Activated CD4-positive, alpha-beta T cell treated with anti-CD3 and anti-CD28 coated beads for 48 hours (primary cell): ENCODE results near the gene SULT1A2.
"Not testable (repeated sequence)": the region's sequence is repeated elsewhere in the genome, so short reads cannot be mapped to it uniquely, and the experiment has no call there.

ENCODE experiments used
- DNase-seq: peaks from one replicate; pipeline ENCODE4 v3.0.0-alpha.2; 2020

Gene SULT1A2

DNA sequence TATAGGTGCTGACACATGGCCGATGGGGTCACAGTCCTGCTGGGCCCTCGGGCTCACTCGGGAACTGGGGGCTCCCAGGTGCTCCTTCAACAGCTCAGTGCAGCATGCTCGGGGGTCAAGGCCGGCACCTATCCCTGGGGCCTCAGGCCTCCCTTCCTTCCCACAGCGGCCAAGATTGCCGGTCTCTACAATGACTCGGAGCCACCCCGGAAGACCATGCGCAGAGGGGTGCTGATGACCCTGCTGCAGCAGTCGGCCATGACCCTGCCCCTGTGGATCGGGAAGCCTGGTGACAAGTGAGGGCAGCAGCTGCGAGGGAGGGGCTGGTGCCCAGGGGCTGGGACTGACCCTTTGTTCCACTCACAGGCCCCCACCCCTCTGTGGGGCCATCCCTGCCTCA lies 6.9 kb downstream of the SULT1A2 start:
- DNase-seq = no peak

GRCh38 chr16:28589069-28589468 lies 7.8 kb downstream of the SULT1A2 start:
- DNase-seq = no peak

- DNase-seq = no peak
These were observed 9.5 kb downstream of the SULT1A2 start for GRCh38 chr16:28587386-28587785.

- no peak for DNase-seq
These were observed 10.4 kb downstream of the SULT1A2 start for GRCh38 chr16:28586466-28586865.

DNA sequence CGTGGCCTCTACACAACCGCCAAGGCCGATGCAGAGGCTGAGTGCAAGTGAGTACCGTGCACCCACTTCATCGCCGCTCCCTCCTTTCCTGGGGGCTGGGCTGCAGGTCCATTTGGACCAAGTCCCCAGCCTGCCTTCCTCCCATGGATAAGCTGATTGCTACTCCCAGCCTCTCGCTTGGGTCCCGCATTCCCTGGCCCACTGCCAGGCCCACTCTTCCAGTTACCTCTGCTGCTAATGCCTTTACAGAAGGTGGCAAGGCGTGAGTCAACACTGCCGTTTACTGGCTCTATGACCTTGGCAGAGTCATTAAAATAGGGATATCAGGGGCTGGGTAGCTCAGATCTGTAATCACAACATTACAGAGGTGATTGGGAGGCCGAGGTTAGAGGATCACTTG lies 11.2 kb downstream of the SULT1A2 start:
- DNase-seq = no peak

DNA sequence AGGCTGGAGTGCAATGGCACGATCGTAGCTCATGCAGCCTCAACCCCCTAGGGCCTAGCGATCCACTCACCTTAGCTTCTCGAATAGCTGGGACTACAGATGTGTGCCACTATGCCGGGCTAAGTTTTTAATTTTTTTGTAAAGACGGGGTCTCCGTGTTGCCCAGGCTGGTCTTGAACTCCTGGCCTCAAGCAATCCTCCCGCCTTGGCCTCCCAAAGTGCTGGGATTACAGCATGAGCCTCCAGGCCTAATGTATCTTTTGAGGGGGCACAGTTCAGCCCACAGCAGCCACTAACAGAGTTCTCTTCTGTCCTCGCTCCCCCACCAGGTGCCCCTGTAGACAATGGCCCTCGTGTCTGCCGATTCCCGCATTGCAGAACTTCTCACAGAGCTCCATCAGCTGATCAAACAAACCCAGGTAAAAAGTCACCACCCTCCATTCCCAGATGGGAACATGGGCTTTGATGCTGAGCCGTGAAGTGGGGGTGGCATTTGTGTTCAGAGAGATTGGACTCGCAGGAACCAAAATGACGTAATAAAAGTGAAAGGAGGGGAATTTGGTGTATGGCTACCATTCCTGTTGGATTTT lies 16.0 kb downstream of the SULT1A2 start:
- DNase-seq = no peak

- no peak for DNase-seq
These were observed 21.3 kb downstream of the SULT1A2 start for GRCh38 chr16:28575446-28576109.

GRCh38 chr16:28574925-28575324 lies 21.9 kb downstream of the SULT1A2 start:
- no peak for DNase-seq

DNA sequence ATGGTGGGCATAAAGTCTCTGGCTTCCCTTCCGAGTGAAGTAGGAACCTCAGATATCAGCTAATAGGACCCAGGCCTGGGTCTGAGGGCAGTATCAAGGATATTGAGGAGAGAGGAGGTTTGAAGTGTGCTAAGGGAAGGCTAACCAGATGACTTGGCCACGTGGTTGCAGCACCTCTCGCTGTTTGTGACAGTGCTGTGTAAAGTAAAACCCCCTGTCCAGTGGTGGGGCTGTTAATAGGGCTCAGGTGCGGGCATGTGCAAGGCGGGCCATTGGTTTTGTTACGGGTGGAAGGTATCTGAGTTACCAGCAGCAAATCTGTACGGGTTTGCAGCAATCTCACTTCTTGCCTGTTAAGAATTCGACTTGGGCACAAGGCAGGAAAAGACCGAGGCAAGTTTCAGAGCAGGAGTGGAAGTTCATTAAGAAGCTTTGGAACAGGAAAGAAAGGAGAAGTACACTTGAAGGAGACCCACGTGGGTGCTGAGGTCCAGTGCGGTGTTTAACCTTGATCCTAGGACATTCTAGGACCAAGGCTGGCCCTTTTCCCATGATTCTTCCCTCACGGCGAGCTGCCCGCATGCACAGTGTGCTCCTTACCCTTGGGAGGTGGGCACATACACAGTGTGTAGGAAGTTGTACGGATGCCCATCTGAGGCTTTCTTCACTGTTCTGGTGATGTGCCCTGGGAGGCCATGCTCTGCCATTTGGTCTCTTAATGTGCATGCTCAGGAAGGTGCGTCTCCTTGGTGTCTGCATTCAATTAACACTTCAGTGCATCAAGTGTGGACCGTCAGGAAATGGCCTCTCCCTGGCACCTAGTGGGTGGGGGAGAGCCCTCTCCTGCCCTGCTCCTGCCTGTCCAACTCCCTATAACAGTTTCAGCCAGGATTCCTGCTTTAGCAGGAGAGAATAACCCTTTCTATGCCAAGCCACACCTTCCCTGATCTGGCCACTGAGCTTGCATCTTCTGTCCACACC lies 22.8 kb downstream of the SULT1A2 start:
- no peak for DNase-seq

GRCh38 chr16:28572696-28573510 lies 23.9 kb downstream of the SULT1A2 start:
- DNase-seq = no peak

DNA sequence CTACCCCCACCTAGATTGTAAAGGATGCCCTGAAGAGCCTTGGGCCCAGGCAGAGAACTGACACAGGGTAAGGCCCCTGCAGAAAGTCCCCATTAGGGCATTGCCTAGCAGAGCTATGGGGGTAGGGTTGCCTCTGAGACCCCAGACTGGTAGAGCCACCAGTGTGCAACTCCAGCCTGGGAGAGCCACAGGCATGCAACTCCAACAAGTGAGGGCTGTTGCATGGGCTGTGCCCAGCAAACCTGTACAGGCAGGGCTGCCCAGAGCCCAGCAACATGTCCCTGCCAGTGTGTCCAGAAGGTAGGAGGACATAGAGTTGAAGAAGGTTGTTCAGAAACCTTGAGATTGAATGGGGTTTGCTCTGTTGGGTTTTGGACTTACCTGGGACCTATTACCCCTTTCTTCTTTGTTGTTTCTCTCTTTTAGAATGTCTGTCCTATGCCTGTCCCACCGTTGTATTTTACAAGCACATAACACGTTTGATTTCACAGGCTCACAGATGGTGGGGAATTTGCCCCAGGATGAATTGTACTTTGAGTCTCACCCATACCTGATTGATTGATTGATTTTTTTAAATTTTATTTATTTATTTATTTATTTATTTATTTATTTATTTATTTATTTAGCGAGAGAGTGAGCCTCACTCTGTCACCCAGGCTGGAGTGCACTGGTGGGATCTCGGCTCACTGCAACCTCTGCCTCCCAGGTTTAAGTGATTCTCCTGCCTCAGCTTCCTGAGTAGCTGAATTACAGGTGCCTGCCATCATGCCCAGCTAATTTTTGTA lies 26.7 kb downstream of the SULT1A2 start:
- no peak for DNase-seq

GRCh38 chr16:28569021-28569420 lies 27.8 kb downstream of the SULT1A2 start:
- DNase-seq = no peak

DNA sequence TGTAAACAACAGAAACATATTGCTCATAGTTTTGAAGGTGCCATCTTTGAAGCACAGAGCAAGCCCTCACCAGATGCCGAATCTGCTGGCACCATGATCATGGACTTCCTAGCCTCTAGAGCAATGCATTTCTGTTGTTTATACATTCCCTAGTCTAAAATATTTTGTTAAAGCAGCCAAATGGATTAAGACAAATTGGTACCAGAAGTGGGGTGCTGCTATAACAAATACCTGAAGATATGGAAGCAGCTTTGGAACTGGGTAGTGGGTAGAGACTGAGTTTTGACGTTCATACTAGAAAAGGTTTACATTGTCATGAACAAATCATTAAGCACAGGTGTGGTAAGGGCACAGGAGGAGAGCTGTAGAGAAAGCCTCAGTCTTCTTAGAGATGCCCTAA lies 29.6 kb downstream of the SULT1A2 start:
- DNase-seq = no peak

GRCh38 chr16:28566233-28566925 lies 30.5 kb downstream of the SULT1A2 start:
- DNase-seq = not testable (repeated sequence)

GRCh38 chr16:28563218-28563617 lies 33.6 kb downstream of the SULT1A2 start:
- DNase-seq = no peak

DNA sequence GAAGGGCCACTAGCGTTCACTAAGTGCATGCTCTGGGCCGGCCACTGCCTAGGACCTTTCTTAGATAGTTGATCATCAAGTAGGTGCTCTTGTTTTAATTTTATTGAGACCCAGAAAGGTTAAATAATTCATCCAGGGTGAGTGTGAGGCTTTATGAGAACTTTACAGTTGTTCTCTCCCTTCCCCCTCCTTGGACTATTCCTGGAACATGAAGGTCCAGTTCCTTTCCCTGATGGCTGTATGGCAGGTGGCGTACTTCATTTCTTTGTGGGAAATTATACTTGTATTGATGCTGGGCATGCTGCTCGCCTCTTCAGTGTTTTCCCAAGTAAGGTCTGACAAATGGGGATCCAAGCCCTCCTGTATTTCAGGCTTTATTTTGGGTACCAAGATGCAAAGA lies 34.7 kb downstream of the SULT1A2 start:
- DNase-seq = no peak

DNA sequence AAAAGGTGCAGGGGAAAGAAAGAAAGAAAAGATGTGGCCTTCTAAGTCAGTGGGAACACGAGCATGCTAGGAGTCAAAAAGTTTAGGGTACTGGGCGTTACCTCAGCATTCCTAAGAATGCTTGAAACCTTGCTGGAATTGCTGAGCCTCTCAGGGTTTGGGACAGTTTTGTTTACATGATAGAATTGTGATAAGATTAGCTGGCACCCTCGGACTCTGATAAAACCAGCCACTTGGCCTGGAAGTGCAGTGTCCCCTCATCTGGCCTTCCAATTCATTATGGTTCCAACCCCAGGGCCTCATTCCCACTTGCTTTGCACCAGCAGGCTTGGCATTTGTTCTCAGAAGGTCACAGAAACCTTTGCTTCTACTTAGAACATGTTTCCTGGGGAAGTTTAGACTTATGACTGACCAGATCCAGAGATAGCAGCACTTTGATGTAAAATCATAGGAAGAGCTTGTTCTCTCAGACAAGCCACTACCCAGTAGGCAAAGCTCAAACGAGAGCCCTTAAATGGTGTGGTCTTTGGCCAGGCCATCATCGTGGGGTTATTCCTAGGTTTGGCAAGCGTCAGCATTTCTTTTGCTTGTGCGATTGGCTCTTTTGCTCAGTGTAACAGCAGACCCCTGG lies 35.2 kb downstream of the SULT1A2 start:
- DNase-seq = no peak

- DNase-seq = no peak
These were observed 38.4 kb downstream of the SULT1A2 start for GRCh38 chr16:28558456-28558855.

DNA sequence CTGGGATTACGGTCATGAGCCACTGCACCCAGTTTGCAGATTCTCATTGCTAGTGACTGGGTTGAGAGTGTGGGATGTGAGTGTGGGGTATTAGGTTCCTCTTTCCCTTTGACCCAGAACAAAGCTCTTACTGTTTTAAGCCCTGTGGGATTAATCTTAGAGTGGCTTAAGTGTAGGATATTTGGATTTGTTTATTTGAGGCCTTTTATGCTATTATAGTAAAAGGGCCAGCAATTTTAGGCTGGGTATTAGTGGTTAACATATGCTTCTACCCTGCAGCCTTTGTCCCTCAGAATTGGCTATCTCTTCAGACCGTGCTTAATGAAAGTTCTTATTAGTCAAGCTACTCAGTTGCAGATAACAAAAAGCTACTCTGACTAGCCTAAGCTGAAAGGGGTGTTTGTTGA lies 39.9 kb downstream of the SULT1A2 start:
- DNase-seq = no peak

DNA sequence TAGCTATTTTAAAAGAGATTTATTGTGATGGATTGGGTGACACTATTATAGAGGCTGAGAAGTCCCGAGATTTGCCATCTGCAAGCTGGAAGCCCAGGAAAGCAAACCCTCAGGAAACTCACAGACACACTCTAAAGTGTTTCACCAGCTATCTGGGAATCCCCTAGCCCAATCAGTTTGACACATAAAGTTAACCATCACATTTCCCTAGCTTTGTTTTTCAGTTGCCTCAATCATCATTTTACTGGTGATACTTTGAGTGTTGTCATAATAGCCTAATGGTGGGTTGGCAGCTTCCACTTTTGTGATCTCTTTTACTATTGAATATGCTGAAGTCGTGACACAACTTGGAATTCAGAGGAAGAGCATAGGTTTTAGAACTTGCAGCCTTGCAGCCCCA lies 41.3 kb downstream of the SULT1A2 start:
- no peak for DNase-seq
